ENCODE measurements around the gene TNKS1BP1.

Gene TNKS1BP1

GRCh38 chr11:57290288-57290687 lies 34.5 kb downstream of the TNKS1BP1 start:
- no peaks in the 10 kb centered on the region for H3K36me3 ChIP-seq (replicated peaks in 1 of 2; ENCODE audit: control insufficient read depth in 2 of 2, insufficient read depth in 2 of 2, low read length in 2 of 2)

GRCh38 chr11:57288771-57289579 lies 35.8 kb downstream of the TNKS1BP1 start:
- DNase-seq (ENCODE audit: low spot score) = no peak
- H4K8ac ChIP-seq (ENCODE audit: low read depth, low read length) = no peak overlapping the region
- H3K27ac ChIP-seq (replicated peaks; ENCODE audit: low read length) = peak overlapping the region; percentile 56
- no peak overlapping the region for H3K23ac ChIP-seq (ENCODE audit: low read depth, low read length, poor library complexity)
- no peaks in the 10 kb centered on the region for H3K9me3 ChIP-seq (replicated peaks in 1 of 2; ENCODE audit: control insufficient read depth in 2 of 2, insufficient read depth in 1 of 2, low read depth in 1 of 2, low read length in 2 of 2)
- no CpG with 5 or more reads among the region's 11 CpGs for WGBS, 2 donors (ENCODE audit: extremely low coverage in 2 of 2, insufficient read length in 2 of 2, insufficient replicate concordance in 1 of 2)
- no peak overlapping the region for H4K91ac ChIP-seq (ENCODE audit: low read depth, low read length, poor library complexity)
- no peak overlapping the region for H3K4me3 ChIP-seq (ENCODE audit: low read length in 2 of 2)
- no peak overlapping the region for H3K4ac ChIP-seq (ENCODE audit: low read length)
- H3K18ac ChIP-seq (ENCODE audit: low read length) = peak overlapping the region; percentile 16
- H3K27me3 ChIP-seq (ENCODE audit: control insufficient read depth in 3 of 3, insufficient read depth in 3 of 3, low read depth in 1 of 3, low read length in 3 of 3) = peaks cover 0 to 2% (median 0%) of the 10 kb centered on the region in 3 experiments
- peak overlapping the region; percentile 82 for H2AFZ ChIP-seq (ENCODE audit: low read length)
- H3K4me2 ChIP-seq (ENCODE audit: insufficient read depth, low read length, poor library complexity, severe bottlenecking) = no peak overlapping the region
- no peak overlapping the region for H2BK120ac ChIP-seq (ENCODE audit: low read depth, low read length)
- H2BK15ac ChIP-seq (ENCODE audit: low read length) = no peak overlapping the region
- H3K36me3 ChIP-seq (replicated peaks in 1 of 2; ENCODE audit: control insufficient read depth in 2 of 2, insufficient read depth in 2 of 2, low read length in 2 of 2) = no peaks in the 10 kb centered on the region
- H3K9ac ChIP-seq (ENCODE audit: low read depth, low read length, poor library complexity) = no peak overlapping the region
- H2AK5ac ChIP-seq (ENCODE audit: low read depth, low read length) = no peak overlapping the region
- no peak overlapping the region for H2BK12ac ChIP-seq (ENCODE audit: low read length)
- no peak overlapping the region for H2BK5ac ChIP-seq (ENCODE audit: low read length)
- no peaks in the 10 kb centered on the region for H3K79me1 ChIP-seq (ENCODE audit: low read depth, low read length)
- no peak overlapping the region for H3K14ac ChIP-seq (ENCODE audit: low read length)
- H3K4me1 ChIP-seq (ENCODE audit: control insufficient read depth in 2 of 2, insufficient read depth in 1 of 2, low read depth in 1 of 2, low read length in 2 of 2) = peaks cover 8 to 16% of the 10 kb centered on the region in 2 donors

More at GRCh38 chr11:57290288-57290687, 34.5 kb downstream of the TNKS1BP1 start:
- Histone ChIP-seq H4K91ac (ENCODE audit: low read depth, low read length, poor library complexity) (no peak overlapping the region), H3K4me1 (ENCODE audit: control insufficient read depth in 2 of 2, insufficient read depth in 1 of 2, low read depth in 1 of 2, low read length in 2 of 2) (peaks cover 8 to 15% of the 10 kb centered on the region in 2 donors), H3K9me3 (replicated peaks in 1 of 2; ENCODE audit: control insufficient read depth in 2 of 2, insufficient read depth in 1 of 2, low read depth in 1 of 2, low read length in 2 of 2) (no peaks in the 10 kb centered on the region), H2AFZ (ENCODE audit: low read length) (no peak overlapping the region), H3K4ac (ENCODE audit: low read length) (no peak overlapping the region), H4K8ac (ENCODE audit: low read depth, low read length) (no peak overlapping the region), H3K27me3 (ENCODE audit: control insufficient read depth in 3 of 3, insufficient read depth in 3 of 3, low read depth in 1 of 3, low read length in 3 of 3) (no peaks in the 10 kb centered on the region), H2BK5ac (ENCODE audit: low read length) (no peak overlapping the region), H3K9ac (ENCODE audit: low read depth, low read length, poor library complexity) (no peak overlapping the region), H2BK15ac (ENCODE audit: low read length) (no peak overlapping the region), H2BK120ac (ENCODE audit: low read depth, low read length) (no peak overlapping the region), H3K79me1 (ENCODE audit: low read depth, low read length) (no peaks in the 10 kb centered on the region), H3K4me2 (ENCODE audit: insufficient read depth, low read length, poor library complexity, severe bottlenecking) (no peak overlapping the region), H3K4me3 (ENCODE audit: low read length in 2 of 2) (no peak overlapping the region), H3K14ac (ENCODE audit: low read length) (no peak overlapping the region), H3K27ac (replicated peaks; ENCODE audit: low read length) (no peak overlapping the region), H3K18ac (ENCODE audit: low read length) (no peak overlapping the region), H3K23ac (ENCODE audit: low read depth, low read length, poor library complexity) (no peak overlapping the region), H2BK12ac (ENCODE audit: low read length) (no peak overlapping the region), H2AK5ac (ENCODE audit: low read depth, low read length) (no peak overlapping the region)
- WGBS, 2 donors (ENCODE audit: extremely low coverage in 2 of 2, insufficient read length in 2 of 2, insufficient replicate concordance in 1 of 2) = no CpG with 5 or more reads among the region's 1 CpG
- no peak for DNase-seq (ENCODE audit: low spot score)

- Histone ChIP-seq H2BK15ac (ENCODE audit: low read length) (no peak overlapping the region), H3K4me2 (ENCODE audit: insufficient read depth, low read length, poor library complexity, severe bottlenecking) (no peak overlapping the region), H2AK5ac (ENCODE audit: low read depth, low read length) (no peak overlapping the region), H3K9ac (ENCODE audit: low read depth, low read length, poor library complexity) (no peak overlapping the region), H4K91ac (ENCODE audit: low read depth, low read length, poor library complexity) (no peak overlapping the region), H2BK120ac (ENCODE audit: low read depth, low read length) (no peak overlapping the region), H2BK5ac (ENCODE audit: low read length) (no peak overlapping the region), H3K14ac (ENCODE audit: low read length) (no peak overlapping the region), H2BK12ac (ENCODE audit: low read length) (no peak overlapping the region), H3K27me3 (ENCODE audit: control insufficient read depth in 3 of 3, insufficient read depth in 3 of 3, low read depth in 1 of 3, low read length in 3 of 3) (peaks cover 0 to 4% (median 0%) of the 10 kb centered on the region in 3 experiments), H3K27ac (replicated peaks; ENCODE audit: low read length) (no peak overlapping the region), H3K4ac (ENCODE audit: low read length) (no peak overlapping the region), H3K23ac (ENCODE audit: low read depth, low read length, poor library complexity) (no peak overlapping the region), H3K9me3 (replicated peaks in 1 of 2; ENCODE audit: control insufficient read depth in 2 of 2, insufficient read depth in 1 of 2, low read depth in 1 of 2, low read length in 2 of 2) (no peaks in the 10 kb centered on the region), H3K4me1 (ENCODE audit: control insufficient read depth in 2 of 2, insufficient read depth in 1 of 2, low read depth in 1 of 2, low read length in 2 of 2) (peaks cover 11 to 19% of the 10 kb centered on the region in 2 donors), H3K18ac (ENCODE audit: low read length) (no peak overlapping the region), H4K8ac (ENCODE audit: low read depth, low read length) (no peak overlapping the region), H3K79me1 (ENCODE audit: low read depth, low read length) (no peaks in the 10 kb centered on the region), H2AFZ (ENCODE audit: low read length) (no peak overlapping the region), H3K36me3 (replicated peaks in 1 of 2; ENCODE audit: control insufficient read depth in 2 of 2, insufficient read depth in 2 of 2, low read length in 2 of 2) (no peaks in the 10 kb centered on the region), H3K4me3 (ENCODE audit: low read length in 2 of 2) (no peak overlapping the region)
- no CpG with 5 or more reads among the region's 3 CpGs for WGBS, 2 donors (ENCODE audit: extremely low coverage in 2 of 2, insufficient read length in 2 of 2, insufficient replicate concordance in 1 of 2)
- no peak for DNase-seq (ENCODE audit: low spot score)
Observed at GRCh38 chr11:57287884-57288283, 36.9 kb downstream of the TNKS1BP1 start.

- H3K9ac ChIP-seq (ENCODE audit: low read depth, low read length, poor library complexity) = no peak overlapping the region
- DNase-seq (ENCODE audit: low spot score) = no peak
- H3K27ac ChIP-seq (replicated peaks; ENCODE audit: low read length) = no peak overlapping the region
- no peak overlapping the region for H2BK12ac ChIP-seq (ENCODE audit: low read length)
- H4K8ac ChIP-seq (ENCODE audit: low read depth, low read length) = no peak overlapping the region
- H3K79me1 ChIP-seq (ENCODE audit: low read depth, low read length) = no peaks in the 10 kb centered on the region
- H4K91ac ChIP-seq (ENCODE audit: low read depth, low read length, poor library complexity) = no peak overlapping the region
- peaks cover 3 to 7% of the 10 kb centered on the region in 2 donors for H3K4me1 ChIP-seq (ENCODE audit: control insufficient read depth in 2 of 2, insufficient read depth in 1 of 2, low read depth in 1 of 2, low read length in 2 of 2)
- H2BK120ac ChIP-seq (ENCODE audit: low read depth, low read length) = no peak overlapping the region
- no peak overlapping the region for H3K14ac ChIP-seq (ENCODE audit: low read length)
- no peak overlapping the region for H2AFZ ChIP-seq (ENCODE audit: low read length)
- no peaks in the 10 kb centered on the region for H3K9me3 ChIP-seq (replicated peaks in 1 of 2; ENCODE audit: control insufficient read depth in 2 of 2, insufficient read depth in 1 of 2, low read depth in 1 of 2, low read length in 2 of 2)
- no peak overlapping the region for H3K4ac ChIP-seq (ENCODE audit: low read length)
- no peak overlapping the region for H3K23ac ChIP-seq (ENCODE audit: low read depth, low read length, poor library complexity)
- peaks cover 0 to 4% (median 0%) of the 10 kb centered on the region in 3 experiments for H3K27me3 ChIP-seq (ENCODE audit: control insufficient read depth in 3 of 3, insufficient read depth in 3 of 3, low read depth in 1 of 3, low read length in 3 of 3)
- H3K18ac ChIP-seq (ENCODE audit: low read length) = no peak overlapping the region
- no peaks in the 10 kb centered on the region for H3K36me3 ChIP-seq (replicated peaks in 1 of 2; ENCODE audit: control insufficient read depth in 2 of 2, insufficient read depth in 2 of 2, low read length in 2 of 2)
- H2BK5ac ChIP-seq (ENCODE audit: low read length) = no peak overlapping the region
- WGBS, 2 donors (ENCODE audit: extremely low coverage in 2 of 2, insufficient read length in 2 of 2, insufficient replicate concordance in 1 of 2) = no CpG with 5 or more reads among the region's 2 CpGs
- H3K4me2 ChIP-seq (ENCODE audit: insufficient read depth, low read length, poor library complexity, severe bottlenecking) = no peak overlapping the region
- H2AK5ac ChIP-seq (ENCODE audit: low read depth, low read length) = no peak overlapping the region
- H2BK15ac ChIP-seq (ENCODE audit: low read length) = no peak overlapping the region
- H3K4me3 ChIP-seq (ENCODE audit: low read length in 2 of 2) = no peak overlapping the region
Observed at GRCh38 chr11:57283231-57283990, 41.3 kb downstream of the TNKS1BP1 start.
